HG03442 (cell line): Measurements from ENCODE around the gene GPR157.
"Not testable (repeated sequence)": the region's sequence is repeated elsewhere in the genome, so short reads cannot be mapped to it uniquely, and the experiment has no call there.

Experiments used
- ATAC-seq: cut with Tn5 transposase; IDR thresholded peaks from one replicate; pipeline ENCODE4 v1.9.1; 2021; ENCODE audit warnings: mild to moderate bottlenecking, moderate library complexity; ENCODE audit not compliant: unreplicated experiment

The GPR157 gene

DNA sequence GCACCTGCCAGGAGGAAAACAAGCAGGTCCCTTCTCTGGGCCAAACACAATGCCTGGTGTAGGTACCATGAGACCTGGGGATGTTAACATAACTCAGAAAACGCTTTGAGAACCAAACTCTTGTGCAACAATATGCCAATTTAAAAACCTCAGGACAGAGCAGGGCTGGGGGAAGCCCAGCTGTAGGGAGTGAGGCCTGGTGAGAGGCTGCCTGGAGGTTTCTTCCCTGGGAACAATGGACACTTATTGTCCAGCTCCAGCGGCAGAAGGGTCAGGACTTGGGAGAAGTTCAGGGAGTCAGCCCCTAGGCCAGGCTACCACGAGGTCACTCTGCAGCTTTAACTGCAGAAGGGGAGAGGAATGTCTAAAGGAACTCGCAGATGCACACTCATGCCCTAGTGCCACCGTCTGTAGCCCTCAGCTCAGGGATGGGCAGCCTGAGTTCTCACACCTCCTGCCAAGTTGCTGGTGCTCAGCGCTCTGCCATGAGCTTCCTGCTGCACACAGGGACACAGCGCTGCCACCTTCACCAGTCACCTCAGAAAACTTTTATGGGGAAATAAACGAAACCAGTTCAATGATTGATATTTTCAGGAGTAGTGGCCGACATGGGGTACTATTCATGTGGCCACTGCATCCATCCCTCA, 8.5 kb downstream of the GPR157 start:
- no peak for ATAC-seq

GRCh38 chr1:9119745-9120144, 9.2 kb downstream of the GPR157 start:
- no peak for ATAC-seq

GRCh38 chr1:9118186-9118585, 10.7 kb downstream of the GPR157 start:
- ATAC-seq = no peak

- no peak for ATAC-seq
These were observed 13.3 kb downstream of the GPR157 start for GRCh38 chr1:9115351-9116205.

- ATAC-seq = no peak
These were observed 15.7 kb downstream of the GPR157 start for GRCh38 chr1:9112961-9113880.

- ATAC-seq = no peak
These were observed 16.9 kb downstream of the GPR157 start for GRCh38 chr1:9111957-9112356.

DNA sequence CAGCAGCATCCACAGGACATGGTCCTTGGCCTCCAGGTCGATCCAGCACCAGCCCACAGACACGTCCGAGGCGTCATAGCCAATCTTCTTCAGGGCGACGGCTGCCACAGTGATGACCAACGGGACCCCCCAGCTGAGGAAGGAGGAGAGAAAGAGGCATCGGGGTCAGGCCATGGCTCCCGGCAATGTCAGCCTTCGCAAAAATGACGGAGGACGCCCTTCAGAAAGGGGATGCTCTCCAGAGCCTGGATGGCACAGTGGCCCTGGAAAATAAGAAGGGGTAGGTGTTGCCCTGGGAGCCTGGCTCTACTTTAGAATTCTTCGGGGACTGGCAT, 17.6 kb downstream of the GPR157 start:
- ATAC-seq = no peak

- no peak for ATAC-seq
These were observed 18.1 kb downstream of the GPR157 start for GRCh38 chr1:9110669-9111356.

DNA sequence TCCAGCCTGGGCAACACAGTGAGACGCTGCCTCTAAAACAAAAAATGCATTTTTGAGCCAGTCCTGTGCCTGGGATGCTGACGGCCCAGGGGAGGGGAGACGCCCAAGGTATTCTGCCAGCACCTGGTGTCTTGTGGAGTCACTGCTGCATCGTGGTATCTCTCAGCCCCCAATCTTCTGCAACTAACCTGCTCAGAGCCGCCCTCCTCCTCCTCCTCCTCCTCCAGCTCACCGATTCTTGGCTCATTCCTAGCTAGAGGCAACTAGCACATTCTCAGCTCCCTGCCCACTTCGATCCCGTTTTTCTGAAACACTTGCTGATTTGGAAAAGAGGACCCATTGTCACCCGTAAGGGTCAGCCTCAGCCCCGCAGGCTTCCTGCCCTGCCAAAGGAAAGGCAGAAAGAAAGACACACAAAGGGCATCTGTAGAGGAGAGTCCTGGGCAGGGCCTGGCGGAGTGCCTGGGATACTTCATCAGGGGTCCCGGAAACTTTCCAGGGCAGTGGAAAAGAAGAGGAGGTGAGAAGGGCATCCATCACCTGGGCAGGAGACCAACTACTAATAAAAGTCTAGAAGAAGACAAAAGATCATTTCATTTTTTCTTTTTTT, 20.7 kb downstream of the GPR157 start:
- ATAC-seq = no peak

GRCh38 chr1:9107136-9107535, 21.8 kb downstream of the GPR157 start:
- no peak for ATAC-seq

DNA sequence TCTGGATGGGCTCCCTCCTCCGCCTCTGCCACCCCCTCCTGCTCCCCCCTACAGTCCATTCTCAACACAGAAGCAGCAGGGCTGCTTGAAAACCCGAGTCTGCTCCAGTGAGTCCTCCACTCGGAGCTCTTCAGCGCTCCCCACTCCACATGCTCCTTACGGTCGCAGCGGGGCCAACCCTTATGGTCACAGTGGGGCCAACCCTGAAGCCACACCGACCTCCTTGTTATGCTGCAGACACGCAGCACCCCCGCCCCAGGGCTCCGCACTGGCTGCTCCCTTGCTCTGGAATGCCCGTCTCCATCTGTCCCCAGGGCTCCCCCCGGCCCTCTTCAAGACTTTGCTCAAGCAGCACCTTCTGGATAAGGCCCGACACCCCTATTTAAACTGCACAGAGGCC, 22.6 kb downstream of the GPR157 start:
- no peak for ATAC-seq

DNA sequence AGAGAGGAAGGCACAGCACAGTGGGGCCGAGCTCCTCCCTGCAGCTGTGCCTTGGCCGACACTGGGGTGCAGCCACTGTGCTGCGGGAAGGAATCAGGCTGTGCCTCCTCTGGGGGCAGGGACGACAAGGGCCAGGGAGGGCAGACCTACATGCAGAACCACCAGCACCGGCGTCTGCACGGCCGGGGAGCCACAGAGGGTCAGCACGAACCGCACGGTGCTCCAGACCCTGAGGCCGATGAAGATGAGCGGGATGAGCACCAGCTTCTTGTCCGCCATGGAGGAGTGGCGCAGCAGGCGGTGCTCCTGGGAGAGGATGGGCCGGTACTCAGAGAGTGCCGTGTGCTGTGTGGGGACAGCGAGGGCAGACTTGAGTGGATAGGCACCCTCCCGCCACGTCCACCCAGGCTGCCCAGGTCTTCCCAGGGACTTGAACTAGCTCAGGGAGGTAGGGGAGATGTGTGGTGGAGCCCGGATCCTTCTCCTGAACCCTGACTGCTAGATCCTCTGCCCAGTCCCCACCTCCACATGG, 23.5 kb downstream of the GPR157 start:
- no peak for ATAC-seq

GRCh38 chr1:9101510-9102146, 27.3 kb downstream of the GPR157 start:
- ATAC-seq = no peak

GRCh38 chr1:9100471-9101043, 28.3 kb downstream of the GPR157 start:
- no peak for ATAC-seq

DNA sequence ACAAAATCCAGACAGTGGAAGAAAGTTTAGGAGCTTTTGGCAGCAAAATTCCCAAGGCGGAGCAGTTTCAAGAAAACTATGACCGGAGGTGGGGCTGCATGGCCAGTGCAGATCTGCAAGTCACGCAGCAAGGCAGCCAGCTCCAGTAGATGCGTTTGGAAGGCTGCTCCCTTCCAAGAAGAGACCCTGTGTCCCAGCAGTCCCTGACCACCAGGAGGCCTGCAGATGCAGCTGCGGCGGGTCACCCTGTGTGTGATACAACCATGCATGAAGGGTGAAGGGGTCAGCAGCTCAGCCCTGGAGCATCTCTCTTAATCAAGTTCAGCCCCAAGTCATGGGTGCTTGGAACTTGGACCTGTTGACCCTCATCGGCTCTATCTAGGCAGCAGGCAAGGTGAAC, 29.3 kb downstream of the GPR157 start:
- ATAC-seq = no peak

- no peak for ATAC-seq
These were observed 30.8 kb downstream of the GPR157 start for GRCh38 chr1:9097947-9098705.

GRCh38 chr1:9095818-9096217, 33.1 kb downstream of the GPR157 start:
- ATAC-seq = no peak

GRCh38 chr1:9093996-9094595, 34.8 kb downstream of the GPR157 start:
- ATAC-seq = not testable (repeated sequence)
